ENCODE data around the gene PHF14.

Gene PHF14

DNA sequence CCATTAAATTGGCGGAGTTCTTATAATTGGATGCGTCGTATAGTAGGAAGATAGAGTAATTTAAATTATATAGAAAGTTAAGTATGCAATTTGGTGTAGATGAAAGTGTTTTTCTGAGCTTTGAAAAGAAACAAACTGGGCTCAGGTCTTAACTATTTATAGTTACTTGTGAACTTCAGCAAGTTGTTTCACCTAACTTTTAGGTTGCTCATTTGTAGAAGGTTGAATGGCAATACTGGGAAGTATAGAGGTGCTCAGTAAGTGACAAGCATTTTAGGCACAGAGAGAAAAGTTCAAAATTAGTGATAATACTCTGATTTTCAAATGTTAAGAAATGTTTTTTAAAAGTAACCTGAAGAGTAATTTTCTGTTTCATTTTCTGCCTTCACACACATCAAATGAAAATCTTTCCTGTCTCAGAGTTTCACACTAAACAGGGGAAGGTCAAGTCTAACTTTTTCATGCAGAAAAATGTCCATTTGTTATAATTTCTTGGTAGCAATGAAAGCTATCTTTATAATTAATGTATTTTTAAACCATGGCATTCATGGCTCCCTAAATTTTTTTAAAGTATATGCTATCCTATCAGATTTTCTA, 146.5 kb downstream of the PHF14 start:
- peak in 1 of 5 donors; percentile 12 for DNase-seq

DNA sequence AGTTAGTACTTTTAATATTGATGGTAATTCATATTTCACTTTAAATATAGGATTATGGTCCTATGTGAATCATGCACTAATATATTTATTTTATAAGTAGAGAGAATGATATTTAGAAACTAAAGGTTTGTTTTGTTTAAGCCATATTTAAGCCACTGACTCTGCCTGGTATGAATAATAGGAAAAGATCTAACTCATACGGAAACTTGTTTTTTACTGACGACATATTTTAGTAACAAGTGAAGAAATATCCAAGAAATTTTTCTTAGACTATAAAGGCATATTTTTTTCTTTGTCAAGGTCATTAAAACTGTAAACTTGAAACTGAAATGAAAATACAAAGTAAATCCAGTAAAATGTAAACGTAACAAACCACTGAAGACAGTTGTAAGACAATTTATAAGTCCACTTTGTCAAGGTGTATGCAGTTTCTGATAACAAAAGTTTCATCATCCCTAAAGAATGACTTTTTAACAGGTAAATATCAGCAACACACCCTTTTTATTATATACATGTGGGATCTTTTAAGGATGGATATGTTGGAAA, 147.1 kb downstream of the PHF14 start:
- peak in 1 of 5 donors; percentile 47 for DNase-seq

DNA sequence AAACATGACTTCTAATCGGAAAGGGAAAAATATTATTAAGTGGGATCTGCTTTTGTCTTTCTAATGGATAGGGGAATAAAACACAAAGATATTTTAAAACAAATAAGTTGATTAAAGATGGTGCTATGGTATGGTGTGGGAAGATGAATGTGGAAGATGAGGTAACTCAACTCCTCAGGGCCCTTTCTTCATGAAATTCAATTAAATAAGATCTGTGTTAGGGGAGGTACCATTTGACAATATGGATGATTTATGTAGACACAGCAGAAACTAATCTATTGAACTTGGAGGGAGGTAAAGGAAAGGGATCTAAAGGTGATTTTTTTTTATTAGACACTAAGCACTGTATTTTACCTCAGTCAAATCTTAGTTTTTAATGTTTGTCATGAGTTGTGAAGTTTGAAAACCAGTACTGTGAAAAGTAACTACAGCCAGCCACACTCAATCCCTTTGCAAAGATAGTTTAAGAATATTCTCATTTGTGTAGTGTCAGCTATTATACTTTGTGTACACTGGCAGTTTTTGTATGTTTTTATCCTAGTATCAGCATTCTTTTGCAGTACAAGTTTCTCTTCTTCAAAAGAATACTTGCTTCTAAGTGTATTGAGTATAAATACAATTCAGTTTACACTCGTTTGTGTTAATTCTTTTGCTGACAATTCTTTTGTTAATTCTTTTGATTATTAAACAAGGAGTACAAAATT, 151.3 kb downstream of the PHF14 start:
- DNase-seq, result no peak

DNA sequence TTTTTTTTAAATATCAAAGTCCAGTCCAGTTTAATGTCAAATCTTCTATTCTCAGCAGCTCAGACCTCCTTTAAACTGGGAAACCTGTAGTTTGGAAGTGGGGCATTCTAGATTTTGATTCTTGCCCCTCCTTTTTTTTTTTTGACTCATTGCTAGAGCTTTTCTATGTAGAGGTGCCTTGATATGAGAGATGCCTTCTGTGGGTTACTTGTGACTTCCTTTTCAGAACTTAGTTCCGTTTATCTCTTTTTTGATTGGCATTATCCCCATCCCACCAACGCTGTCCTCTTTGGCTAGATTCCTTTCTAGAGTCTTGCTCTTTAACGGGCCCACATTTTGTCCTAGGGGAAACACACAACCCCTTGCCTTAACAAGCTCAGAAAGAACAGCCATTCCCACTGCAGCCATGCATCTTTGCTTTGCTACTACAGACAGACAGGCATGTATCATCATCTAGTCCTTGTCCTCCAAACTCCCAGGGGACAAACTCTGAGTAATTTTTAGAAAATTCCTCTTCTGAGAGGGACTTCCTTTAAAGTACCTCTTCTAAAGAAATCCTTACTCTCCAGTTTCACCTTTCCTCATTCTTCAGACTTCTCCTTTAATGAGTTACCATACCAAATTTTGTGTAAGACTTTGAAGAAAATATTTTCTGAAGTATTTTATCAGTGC, 153.6 kb downstream of the PHF14 start:
- DNase-seq, result peak in 1 of 5 donors; percentile 44

DNA sequence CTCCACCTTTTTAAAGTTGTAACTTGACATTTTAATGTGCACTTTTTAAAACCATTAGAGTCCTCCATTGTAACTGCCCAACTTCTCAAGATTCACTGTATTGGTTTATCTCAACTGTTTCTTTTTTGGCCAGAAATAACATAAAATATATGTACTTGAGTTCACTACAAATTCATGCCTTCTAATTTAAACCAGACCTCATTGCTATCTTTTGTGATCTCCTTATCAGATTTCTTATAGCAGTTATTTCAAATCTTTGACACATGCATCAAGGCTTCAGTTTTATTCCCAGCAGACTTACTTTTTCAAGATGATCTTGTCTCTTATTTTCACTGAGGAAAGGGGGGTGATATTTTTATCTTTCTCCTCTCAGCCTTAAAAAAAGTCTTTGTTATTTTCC, 154.3 kb downstream of the PHF14 start:
- no peak for DNase-seq

DNA sequence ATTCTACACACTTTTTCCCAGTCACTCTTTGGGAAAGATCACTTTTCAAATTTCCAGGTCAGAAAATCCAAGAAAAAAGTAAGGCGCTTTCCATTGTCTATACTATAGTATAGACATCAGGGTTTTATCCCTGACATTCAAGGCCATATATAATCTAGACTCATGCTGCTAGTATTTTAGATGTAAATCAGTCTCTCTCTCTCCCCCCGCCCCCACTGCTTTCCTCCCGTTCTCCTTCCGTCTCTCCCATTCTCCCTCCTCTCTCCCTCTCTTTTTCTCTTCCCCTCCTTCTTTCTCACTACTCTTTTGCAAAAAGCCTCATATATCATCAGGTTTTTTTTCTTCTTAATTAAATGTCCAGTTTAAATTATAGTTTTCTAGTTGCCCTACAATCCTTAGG, 154.8 kb downstream of the PHF14 start:
- DNase-seq, result no peak

DNA sequence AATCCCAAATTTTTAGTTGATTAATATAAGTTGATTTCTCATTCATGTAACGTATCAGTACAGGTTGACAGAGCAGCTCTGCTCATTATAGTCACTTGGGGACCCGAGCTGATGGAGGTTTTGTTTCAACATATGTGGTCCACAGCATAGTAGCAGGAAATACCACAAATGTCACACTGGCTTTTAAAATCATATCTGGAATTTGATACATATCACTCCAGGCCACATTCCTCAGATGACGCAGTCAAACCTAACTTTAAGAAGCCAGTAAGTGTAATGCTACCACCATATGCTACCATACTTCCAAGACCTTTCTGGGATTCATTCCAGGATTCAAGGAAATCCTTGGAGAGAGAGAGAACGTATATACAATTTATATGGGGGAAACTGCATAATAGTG, 156.3 kb downstream of the PHF14 start:
- DNase-seq, result peak in 1 of 5 donors; percentile 43

DNA sequence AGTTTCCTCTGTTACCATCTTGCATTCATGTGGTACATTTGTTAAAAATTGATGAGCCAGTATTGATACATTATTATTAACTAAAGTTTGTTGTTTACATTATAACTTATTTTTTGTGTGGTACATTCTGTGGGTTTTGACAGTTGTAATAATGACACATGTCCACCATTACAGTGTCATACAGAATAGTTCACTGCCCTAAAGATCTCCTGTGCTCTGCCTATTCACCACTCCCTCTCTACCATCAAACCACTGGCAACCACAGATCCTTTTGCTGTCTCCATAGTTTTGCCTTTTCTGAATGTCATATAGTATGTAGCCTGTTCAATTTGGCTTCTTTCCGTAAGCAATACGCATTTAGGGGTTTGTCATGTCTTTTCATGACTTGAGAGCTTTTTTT, 156.9 kb downstream of the PHF14 start:
- no peak for DNase-seq

DNA sequence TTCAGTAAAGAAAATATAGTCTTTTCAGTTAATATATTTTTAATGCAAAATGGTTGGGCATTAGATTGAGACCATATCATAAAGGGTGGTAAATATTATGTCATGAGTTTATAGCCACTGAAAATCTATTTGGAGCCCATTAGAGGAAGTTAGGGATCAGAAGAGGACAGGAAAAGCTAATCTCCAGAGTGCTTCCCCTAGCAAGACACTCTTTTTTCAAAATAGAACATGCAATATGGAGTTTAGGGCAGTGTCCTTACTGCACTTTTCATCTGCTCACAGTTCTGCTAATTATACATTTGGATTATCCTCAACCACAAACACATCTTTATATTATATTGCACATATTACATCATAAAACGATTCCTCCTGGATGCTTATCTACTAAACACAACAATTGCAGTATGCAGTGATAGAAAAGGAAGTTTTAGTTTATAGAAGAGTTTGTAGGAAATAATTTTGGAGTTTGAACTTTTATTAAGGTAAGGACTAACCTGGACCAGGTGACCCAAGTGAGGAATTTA, 159.8 kb downstream of the PHF14 start:
- no peak for DNase-seq

DNA sequence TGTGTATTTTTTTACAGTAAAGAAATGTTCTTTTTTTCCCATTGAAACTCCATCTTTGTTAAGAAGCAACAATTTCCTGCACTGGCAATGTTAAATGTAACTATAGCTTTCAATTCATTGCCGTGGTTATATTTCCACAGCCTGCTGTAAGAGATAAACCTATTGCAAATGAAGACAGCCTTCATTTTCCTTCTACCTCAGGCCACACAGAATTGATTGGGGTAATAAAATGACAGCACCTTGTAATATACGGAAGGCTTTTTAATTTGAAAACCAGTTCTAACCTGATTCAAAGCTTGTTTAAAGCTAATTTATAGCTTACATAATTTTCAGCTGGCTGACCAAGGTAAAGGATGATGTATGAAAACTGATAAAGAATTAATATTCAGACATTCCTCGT, 161.9 kb downstream of the PHF14 start:
- no peak for DNase-seq

DNA sequence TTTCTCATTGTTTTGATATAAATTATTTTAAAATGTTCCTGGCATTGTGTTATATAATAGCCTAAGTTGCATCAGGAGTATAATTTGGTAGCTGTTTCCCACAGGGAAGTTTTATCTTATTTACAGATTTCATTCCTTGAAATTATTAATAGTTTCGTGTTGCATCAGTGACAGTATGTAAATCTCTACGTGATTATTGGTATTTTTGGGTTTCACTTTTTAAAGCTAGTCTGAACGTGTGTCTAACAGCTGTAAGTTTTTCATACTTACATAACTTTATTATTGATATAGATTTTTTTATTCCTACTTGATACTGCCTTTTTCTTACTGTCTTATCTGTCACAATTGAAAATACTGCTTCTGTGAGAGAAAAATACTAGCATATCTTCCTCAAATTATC, 167.9 kb downstream of the PHF14 start:
- no peak for DNase-seq

DNA sequence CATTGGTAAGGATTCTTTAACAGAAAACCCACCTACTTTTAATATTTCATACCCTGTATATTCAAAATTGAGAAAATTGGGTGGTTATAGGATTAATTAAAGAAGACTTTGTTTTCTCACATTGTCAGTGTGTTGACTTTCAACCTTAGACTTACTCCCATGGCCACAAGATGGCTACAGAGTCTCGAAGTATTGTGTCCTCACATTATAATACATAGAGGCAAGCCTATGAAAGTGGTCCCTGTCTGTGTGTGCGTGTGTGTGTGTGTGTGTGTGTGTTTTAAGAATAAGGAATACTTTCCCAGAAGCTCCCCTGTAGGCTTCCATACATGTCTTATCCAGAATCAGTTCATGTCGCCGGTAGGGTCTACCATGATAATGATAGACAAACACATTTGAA, 180.0 kb downstream of the PHF14 start:
- DNase-seq, result no peak

DNA sequence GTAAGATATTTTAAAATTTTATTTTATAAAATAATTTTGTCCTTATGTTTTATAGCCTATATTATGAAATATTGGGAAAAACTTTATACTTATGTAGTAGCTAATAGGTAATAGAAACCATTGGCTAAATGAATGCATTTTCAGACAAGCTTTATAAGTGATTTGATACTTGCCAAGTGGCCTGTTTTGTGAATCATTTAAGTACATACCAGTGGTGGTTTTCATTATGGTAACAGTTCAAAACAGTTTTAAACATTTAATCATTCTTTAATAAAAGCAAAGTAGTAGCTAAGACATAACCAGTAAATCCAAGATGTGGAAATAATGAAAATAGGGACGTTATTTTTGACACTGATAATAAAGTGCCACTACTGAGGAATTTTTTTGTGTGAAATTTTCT, 182.2 kb downstream of the PHF14 start:
- no peak for DNase-seq

DNA sequence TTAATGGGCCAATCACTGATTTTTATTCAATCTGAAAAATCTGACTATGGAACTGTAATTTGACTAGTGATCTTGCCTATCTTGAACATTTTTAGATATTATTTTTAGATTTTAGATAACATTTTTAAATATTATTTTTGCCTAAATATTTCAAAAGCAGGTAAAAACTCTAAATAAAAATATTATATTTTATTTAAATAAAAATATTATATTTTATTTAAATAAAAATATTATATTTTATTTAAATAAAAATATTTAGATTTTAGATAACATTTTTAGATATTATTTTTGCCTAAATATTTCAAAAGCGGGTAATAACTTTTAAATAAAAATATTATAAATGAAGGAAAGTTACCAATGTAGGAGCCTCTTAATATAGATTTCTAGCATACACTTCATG, 187.8 kb downstream of the PHF14 start:
- no peak for DNase-seq

DNA sequence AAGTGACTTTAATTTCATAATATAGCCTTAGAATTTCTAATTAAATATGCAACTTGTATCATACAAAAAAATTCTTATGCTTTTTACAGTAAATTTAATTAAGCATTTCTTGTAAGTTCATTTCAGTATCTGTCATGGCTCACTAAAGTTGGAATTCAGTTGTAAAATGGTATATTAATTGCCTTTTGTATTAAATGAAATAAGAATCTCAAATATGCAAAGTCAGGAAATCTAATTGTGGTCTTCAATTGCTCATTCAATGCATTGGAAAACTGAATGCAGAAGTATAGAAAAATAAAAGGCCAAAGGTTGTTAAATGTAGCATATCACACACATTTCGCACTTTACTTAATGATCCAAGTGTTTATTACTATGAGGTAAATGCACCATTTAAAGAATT, 189.5 kb downstream of the PHF14 start:
- DNase-seq, result no peak

DNA sequence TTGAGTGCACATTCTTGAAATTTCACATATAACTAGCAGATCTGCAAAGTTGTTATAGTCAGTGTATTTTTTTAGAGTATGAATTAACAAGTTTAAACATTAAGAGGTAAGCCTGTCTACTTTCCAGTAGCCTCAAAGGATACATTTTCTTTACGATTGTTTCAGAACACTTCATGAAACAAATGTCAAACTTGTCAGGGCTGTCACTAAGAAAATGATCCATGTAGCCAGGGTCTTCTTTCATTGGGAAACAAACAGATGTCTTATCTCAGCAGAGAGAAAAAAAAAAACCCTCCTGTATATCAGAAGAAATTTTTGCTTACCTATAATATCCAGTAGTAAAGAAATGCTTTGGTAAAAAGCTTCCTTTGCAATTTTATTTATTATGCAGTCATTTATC, 192.4 kb downstream of the PHF14 start:
- no peak for DNase-seq

DNA sequence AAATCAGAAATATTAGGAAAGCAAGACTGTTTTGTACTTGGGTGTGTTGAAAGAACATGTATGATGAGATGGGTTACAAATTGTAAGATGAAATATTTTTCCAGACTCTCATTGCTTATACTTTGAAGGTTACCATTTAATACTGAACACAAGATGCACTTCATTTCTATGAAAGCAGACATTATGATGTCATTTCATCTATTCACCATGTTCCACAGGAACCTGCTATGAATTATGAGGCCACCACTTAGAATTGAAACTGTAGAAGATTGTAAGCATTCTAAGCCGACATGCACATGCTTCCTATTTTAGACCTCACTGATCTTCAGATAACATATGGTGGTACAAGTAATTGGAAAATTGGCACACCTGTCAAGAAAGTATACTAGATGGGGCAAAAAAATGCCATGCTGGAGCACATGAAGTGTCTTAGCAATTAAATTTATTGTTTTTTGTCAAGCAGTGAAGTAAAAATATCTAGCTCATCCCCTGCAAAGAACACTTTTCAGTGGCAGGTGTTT, 195.0 kb downstream of the PHF14 start:
- DNase-seq, result no peak

DNA sequence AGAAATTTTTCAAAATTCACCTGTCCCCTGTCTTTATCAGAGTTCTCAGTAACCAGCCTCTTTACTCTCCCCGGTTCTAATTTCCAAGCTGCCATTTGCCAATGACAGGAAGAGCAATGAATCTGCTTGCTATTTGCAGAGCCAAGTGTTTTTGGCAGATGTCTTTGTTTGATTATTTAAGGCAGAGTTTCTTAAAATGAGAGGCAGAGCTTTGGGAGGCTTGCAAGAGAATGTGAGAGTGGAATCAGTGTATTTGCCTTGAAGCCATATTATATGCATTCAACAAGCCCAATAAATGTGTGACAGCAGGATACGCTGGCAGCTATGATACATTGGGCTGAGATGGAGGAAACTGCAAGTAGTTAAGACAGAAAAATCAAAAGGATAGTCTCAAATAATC, 196.5 kb downstream of the PHF14 start:
- no peak for DNase-seq

DNA sequence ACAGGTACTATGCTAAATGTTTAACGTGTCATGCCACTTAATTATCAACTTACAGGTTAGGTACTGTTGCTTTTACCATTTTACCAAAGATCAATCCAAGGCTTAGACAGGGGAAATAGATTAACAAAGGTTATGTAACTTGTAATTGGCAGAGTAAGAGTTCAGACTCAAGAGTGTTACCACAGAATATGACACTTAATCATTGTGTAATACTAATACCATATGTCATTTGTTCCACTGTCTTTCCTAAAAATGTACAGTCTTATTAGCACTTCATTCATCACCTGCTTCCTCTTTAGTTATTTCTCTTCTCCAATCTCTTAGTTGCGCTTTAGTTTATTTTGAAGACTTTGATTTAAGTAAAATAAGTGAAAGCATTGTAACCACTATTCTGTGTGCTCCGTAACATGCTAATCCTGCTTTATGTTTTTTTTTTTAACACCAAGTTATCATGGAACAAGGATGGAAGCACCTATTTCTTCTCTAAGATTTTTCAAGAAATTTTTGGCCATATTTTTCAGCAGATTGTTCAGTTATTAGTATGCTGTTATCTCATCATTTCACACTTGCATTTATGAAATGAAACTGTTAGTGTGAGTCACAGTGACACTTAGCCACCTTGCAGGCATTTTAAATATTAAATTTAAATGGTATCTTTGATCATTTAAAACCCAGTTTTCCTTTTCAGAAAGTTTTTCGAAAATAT, 197.3 kb downstream of the PHF14 start:
- DNase-seq, result no peak

DNA sequence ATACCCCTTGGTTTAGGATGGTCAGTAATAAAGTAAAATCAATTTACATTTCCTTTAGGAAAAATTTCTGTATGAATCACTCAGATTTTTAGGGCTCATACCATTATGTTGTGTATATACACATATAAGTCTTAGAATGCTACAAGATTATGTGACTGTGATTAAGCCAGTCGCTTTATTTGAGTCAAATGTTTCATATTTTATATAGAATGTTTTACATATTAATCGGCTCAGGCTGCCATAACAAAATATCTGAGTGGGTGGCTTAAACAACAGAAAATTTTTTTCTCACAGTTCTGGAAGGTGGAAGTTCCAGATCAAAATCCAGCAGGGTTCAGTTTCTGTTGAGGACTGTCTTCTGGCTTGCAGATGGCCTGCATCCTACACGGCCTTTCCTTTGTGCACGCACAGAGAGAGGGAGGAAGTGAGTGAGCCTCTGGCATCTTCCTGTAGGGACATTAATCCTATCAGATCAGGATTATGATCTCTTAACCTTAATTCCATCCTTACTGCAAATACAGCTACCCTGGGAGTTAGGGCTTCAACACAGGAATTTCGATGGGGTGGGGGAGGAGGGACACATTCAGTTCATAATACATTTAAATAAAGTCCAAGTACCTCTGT, 198.0 kb downstream of the PHF14 start:
- DNase-seq, result no peak

DNA sequence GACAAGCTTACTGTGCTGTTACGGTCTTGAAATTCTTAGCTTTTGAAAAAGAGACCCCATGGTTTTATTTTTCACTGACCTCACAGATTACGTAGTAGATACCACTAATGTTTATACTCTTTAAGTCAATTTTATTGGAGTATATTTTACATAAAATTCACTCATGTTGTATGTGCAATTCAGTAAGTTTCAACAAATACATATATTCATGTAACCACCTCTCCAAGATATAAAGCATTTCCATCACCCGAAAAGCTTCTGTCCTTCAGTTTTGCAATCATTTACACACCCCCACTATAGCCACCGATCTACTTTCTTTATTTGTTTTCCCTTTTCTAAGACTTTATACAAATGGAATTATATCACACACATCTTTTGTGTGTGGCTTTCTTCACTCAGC, 199.2 kb downstream of the PHF14 start:
- no peak for DNase-seq

DNA sequence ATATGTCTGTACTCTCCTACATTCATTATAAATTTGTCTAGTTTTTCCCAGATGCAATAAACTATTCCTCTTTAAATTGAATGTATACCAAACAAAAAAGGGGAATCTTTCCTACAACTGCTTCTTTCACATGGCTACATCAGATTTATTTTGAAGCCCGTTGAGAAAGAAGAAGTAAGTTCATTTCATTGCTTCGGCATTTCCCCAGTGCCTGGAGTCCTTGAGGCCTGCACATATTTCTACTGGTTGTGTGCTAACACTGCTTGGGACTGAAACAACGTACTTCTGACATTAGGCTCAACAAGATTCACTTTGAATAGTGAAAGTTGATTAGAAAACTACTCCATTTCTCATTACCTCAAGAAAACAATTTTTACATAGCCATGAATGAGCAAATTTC, 201.7 kb downstream of the PHF14 start:
- DNase-seq, result no peak

Data from T-helper 1 cell (primary cell).